Vagina (tissue), 2 donors: ENCODE data around the gene SLC39A6. TPM values are rescaled to one million over a fixed set of nuclear protein-coding genes. Genes with fewer than 3 reads are reported as not detected.

ENCODE experiments used
- DNase-seq, 2 donors: peaks; one replicate each; pipeline ENCODE4 v3.0.0-alpha.2; 2017; ENCODE audit errors: extremely low spot score in 2 of 2
- H3K27ac ChIP-seq: fragments of 200-600 bp; sonication (generic); one replicate; pipeline ENCODE4 v1.5.1; 2019
- H3K27me3 ChIP-seq: fragments of 200-600 bp; sonication (generic); one replicate; pipeline ENCODE4 v1.5.1; 2019
- H3K36me3 ChIP-seq, 2 donors: fragments of 200-600 bp; sonication (generic); one replicate each; pipeline ENCODE4 v1.5.1; 2017 to 2019
- H3K4me1 ChIP-seq: fragments of 200-600 bp; sonication (generic); one replicate; pipeline ENCODE4 v1.5.1; 2019
- H3K4me3 ChIP-seq, 2 donors: fragments of 200-600 bp; sonication (generic); 1 replicate in 1 of 2; 2 replicates in 1 of 2; pipeline ENCODE4 v1.5.1; 2016 to 2019
- H3K9me3 ChIP-seq: fragments of 200-600 bp; sonication (generic); one replicate; pipeline ENCODE4 v1.5.1; 2019
- CTCF ChIP-seq, 3 experiments: fragments of 450-650 bp in 2 of 3; fragments of 200-600 bp in 1 of 3; sonication (generic) in 1 of 3; IDR thresholded peaks; one replicate each; pipeline ENCODE4 v1.5.1; 2017 to 2019; ENCODE audit warnings: antibody characterized with exemption in 3 of 3, mild to moderate bottlenecking in 2 of 3, moderate library complexity in 2 of 3
- POLR2A ChIP-seq, 2 donors: fragments of 450-650 bp; IDR thresholded peaks; one replicate each; pipeline ENCODE4 v1.6.1; 2017; ENCODE audit warnings: antibody characterized with exemption in 2 of 2, mild to moderate bottlenecking in 2 of 2, moderate library complexity in 2 of 2
- POLR2AphosphoS5 ChIP-seq, 2 donors: sonication (generic); formaldehyde crosslinking; IDR thresholded peaks; one replicate each; pipeline ENCODE4 v1.9.0; 2017; ENCODE audit warnings: antibody characterized with exemption in 2 of 2, mild to moderate bottlenecking in 2 of 2, low read depth in 1 of 2; ENCODE audit not compliant: insufficient read depth in 1 of 2
- intact Hi-C: fragments of 100-400 bp; cut with DNase I; formaldehyde crosslinking; loops from one replicate; pipeline ENCODE4 v1.15.1; 2023
- total RNA-seq: library from RNA; depleted of rRNA; stranded (reverse); fragments of >200 nt; gene quantifications from one replicate; pipeline ENCODE4 v1.2.3, GENCODE V29; 2016

The SLC39A6 gene
- total RNA-seq, 1 donor from 2014 or later = 39.3 TPM

GRCh38 chr18:36149514-36150289 is 20.6 kb upstream of the SLC39A6 start:
- peaks cover 7% of the 10 kb centered on the region for H3K4me1 ChIP-seq
- H3K9me3 ChIP-seq = no peaks in the 10 kb centered on the region
- no peak for TF ChIP-seq POLR2A (IDR thresholded peaks at IDR 0.05)
- no peak for TF ChIP-seq CTCF (IDR thresholded peaks at IDR 0.05)
- no peak for TF ChIP-seq POLR2AphosphoS5 (IDR thresholded peaks at IDR 0.05; ENCODE audit: insufficient read depth in 1 of 2, low read depth in 1 of 2)
- intact Hi-C loops = no loop called here
- no peak overlapping the region for H3K27ac ChIP-seq
- no peak for DNase-seq
- no peaks in the 10 kb centered on the region for H3K27me3 ChIP-seq
- peaks cover 0 to 66% of the 10 kb centered on the region in 2 donors for H3K36me3 ChIP-seq
- no peak overlapping the region for H3K4me3 ChIP-seq

DNA sequence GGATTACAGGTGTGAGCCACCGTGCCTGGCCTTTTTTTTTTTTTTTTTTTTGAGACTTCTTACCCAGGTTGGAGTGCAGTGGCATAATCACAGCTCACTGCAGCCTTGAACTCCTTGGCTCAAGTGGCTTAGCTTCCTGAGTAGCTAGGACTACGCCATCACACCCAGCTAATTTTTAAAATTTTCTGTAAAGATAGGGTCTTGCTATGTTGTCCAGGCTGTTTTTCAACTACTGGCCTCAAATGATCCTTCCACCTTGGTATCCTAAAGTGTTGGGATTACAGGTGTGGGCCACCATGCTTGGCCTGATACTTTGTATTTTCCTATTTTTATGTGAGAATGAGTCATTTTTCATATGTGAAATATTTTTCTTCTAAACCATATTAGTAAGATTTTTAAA is 14.3 kb upstream of the SLC39A6 start:
- intact Hi-C loops = no loop called here
- no peak overlapping the region for H3K27ac ChIP-seq
- peaks cover 0 to 86% of the 10 kb centered on the region in 2 donors for H3K36me3 ChIP-seq
- no peaks in the 10 kb centered on the region for H3K4me1 ChIP-seq
- H3K9me3 ChIP-seq = no peaks in the 10 kb centered on the region
- no peak for TF ChIP-seq CTCF (IDR thresholded peaks at IDR 0.05)
- no peak for TF ChIP-seq POLR2A (IDR thresholded peaks at IDR 0.05)
- TF ChIP-seq POLR2AphosphoS5 (IDR thresholded peaks at IDR 0.05; ENCODE audit: insufficient read depth in 1 of 2, low read depth in 1 of 2) = no peak
- H3K27me3 ChIP-seq = no peaks in the 10 kb centered on the region
- no peak for DNase-seq
- no peak overlapping the region for H3K4me3 ChIP-seq

DNA sequence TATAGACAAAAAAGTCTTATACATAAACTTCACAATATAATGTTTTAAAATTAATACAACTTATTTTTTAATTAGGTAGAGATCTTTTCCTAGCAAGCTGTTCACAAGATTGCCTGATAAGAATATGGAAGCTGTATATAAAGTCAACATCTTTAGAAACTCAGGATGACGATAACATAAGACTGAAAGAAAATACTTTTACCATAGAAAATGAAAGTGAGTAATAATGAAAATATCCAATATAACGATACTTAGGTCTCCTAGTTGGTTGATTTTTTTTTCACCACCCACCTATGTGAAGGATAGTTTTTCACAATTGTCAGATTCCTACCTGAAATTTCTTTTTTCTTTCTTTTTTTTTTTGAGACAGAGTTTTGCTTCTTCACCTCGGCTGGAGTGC is 13.6 kb upstream of the SLC39A6 start:
- H3K4me1 ChIP-seq = no peaks in the 10 kb centered on the region
- H3K36me3 ChIP-seq = peaks cover 0 to 86% of the 10 kb centered on the region in 2 donors
- no peak overlapping the region for H3K4me3 ChIP-seq
- intact Hi-C loops = no loop called here
- no peaks in the 10 kb centered on the region for H3K27me3 ChIP-seq
- no peak overlapping the region for H3K27ac ChIP-seq
- DNase-seq = no peak
- no peak for TF ChIP-seq CTCF (IDR thresholded peaks at IDR 0.05)
- TF ChIP-seq POLR2A (IDR thresholded peaks at IDR 0.05) = no peak
- TF ChIP-seq POLR2AphosphoS5 (IDR thresholded peaks at IDR 0.05; ENCODE audit: insufficient read depth in 1 of 2, low read depth in 1 of 2) = no peak
- H3K9me3 ChIP-seq = no peaks in the 10 kb centered on the region

GRCh38 chr18:36141576-36141975 is 12.4 kb upstream of the SLC39A6 start:
- TF ChIP-seq POLR2A (IDR thresholded peaks at IDR 0.05) (no peak), CTCF (IDR thresholded peaks at IDR 0.05) (no peak), POLR2AphosphoS5 (IDR thresholded peaks at IDR 0.05; ENCODE audit: insufficient read depth in 1 of 2, low read depth in 1 of 2) (no peak)
- H3K36me3 ChIP-seq = peaks cover 0 to 84% of the 10 kb centered on the region in 2 donors

DNA sequence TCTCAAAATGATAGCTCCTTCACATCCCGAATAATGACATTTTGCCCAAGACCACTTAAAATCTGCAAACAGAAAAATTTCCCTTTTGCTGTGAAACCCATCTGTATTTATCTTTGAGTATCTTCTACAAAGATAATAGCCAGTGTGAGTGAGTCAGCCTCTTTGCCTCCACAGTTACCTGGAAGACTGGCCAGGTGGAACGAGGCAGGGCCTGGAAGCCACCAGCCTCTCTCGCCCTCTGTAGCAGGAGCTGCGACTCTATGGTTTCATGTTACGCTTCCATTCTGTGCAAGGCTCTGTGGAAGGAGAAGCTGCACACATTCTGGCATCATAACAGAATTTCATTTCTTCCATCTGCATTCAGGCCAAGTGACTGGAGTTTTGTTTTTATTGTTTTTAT is 10.1 kb upstream of the SLC39A6 start:
- Histone ChIP-seq H3K27ac (no peak overlapping the region), H3K4me1 (peaks cover 5% of the 10 kb centered on the region), H3K9me3 (no peaks in the 10 kb centered on the region), H3K27me3 (no peaks in the 10 kb centered on the region), H3K36me3 (peaks cover 0 to 69% of the 10 kb centered on the region in 2 donors), H3K4me3 (no peak overlapping the region)
- intact Hi-C loops = no loop called here
- TF ChIP-seq CTCF (IDR thresholded peaks at IDR 0.05) (no peak), POLR2A (IDR thresholded peaks at IDR 0.05) (no peak), POLR2AphosphoS5 (IDR thresholded peaks at IDR 0.05; ENCODE audit: insufficient read depth in 1 of 2, low read depth in 1 of 2) (no peak)
- DNase-seq = no peak

More at GRCh38 chr18:36141576-36141975, 12.4 kb upstream of the SLC39A6 start:
- no peaks in the 10 kb centered on the region for H3K27me3 ChIP-seq
- no peak for DNase-seq
- H3K4me3 ChIP-seq = no peak overlapping the region
- no peaks in the 10 kb centered on the region for H3K4me1 ChIP-seq
- no peak overlapping the region for H3K27ac ChIP-seq
- H3K9me3 ChIP-seq = no peaks in the 10 kb centered on the region
- intact Hi-C loops = no loop called here
